ENCODE measurements around the gene FRS3. TPM values are rescaled to one million over a fixed set of nuclear protein-coding genes. Genes with fewer than 3 reads are reported as not detected.

FRS3 gene
- total and polyA plus RNA-seq, 9 of the 15 experiments (the other 6 are each of a cell fraction or from before 2014, with no cell fraction given) = 0.03 to 3.7 (median 1.6) TPM

DNA sequence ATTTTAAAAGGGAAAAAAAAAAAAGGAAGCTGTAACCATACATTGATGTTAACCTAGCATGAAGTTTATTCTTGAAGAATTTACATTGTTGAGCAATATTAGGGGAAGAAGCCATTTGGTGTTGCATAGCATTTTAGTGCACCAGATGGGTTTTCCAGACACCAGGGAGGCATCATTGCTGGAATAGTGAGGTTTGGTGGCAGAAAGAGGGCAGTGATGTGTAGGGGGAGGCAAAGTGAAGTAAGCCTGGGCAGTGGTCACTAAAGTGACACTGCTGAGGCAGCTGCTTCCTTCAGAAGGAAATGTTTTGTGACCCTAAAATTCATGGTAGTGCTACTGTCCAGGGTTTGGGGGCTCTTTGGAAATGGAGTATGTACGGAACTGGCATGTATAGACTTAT, 10.3 kb upstream of the FRS3 start:
- H4K20me1 ChIP-seq (replicated peaks; ENCODE audit: control insufficient read depth, insufficient read depth, low read length) = peaks cover 5% of the 10 kb centered on the region; the same call in 1 of the 2 replicates
- no peaks in the 10 kb centered on the region for H3K27me3 ChIP-seq (ENCODE audit: control insufficient read depth in 2 of 2, insufficient read depth in 2 of 2, low read length in 2 of 2)
- peak overlapping the region; percentile 2 to 5; a peak in 1 of 4 replicates for H3K9ac ChIP-seq (ENCODE audit: insufficient read depth in 1 of 2, low read depth in 2 of 2, low read length in 2 of 2)
- peaks cover 48% of the 10 kb centered on the region for H3K79me2 ChIP-seq (ENCODE audit: control insufficient read depth, insufficient read depth, low read length)
- peaks cover 24 to 26% of the 10 kb centered on the region in 2 experiments for H3K4me1 ChIP-seq (replicated peaks in 1 of 2; ENCODE audit: control insufficient read depth in 2 of 2, insufficient read depth in 2 of 2, low read length in 2 of 2)
- CTCF ChIA-PET (ENCODE audit: low intra/inter-chr PET ratio) = no interaction called here
- H3K4me2 ChIP-seq (ENCODE audit: insufficient read depth, low read length) = no peak overlapping the region
- ATAC-seq (no peak), FAIRE-seq (no peak), DNase-seq (ENCODE audit: extremely low read depth in 1 of 4, low spot score in 3 of 4) (no peak)
- no peak overlapping the region for H2AFZ ChIP-seq (ENCODE audit: low read depth, low read length)
- whole genome bisulfite sequencing (ENCODE audit: insufficient coverage, low coverage, missing lambda C conversion rate) = 92% methylated on average over 1 of the region's 1 CpG
- TF ChIP-seq, protein P1, sequence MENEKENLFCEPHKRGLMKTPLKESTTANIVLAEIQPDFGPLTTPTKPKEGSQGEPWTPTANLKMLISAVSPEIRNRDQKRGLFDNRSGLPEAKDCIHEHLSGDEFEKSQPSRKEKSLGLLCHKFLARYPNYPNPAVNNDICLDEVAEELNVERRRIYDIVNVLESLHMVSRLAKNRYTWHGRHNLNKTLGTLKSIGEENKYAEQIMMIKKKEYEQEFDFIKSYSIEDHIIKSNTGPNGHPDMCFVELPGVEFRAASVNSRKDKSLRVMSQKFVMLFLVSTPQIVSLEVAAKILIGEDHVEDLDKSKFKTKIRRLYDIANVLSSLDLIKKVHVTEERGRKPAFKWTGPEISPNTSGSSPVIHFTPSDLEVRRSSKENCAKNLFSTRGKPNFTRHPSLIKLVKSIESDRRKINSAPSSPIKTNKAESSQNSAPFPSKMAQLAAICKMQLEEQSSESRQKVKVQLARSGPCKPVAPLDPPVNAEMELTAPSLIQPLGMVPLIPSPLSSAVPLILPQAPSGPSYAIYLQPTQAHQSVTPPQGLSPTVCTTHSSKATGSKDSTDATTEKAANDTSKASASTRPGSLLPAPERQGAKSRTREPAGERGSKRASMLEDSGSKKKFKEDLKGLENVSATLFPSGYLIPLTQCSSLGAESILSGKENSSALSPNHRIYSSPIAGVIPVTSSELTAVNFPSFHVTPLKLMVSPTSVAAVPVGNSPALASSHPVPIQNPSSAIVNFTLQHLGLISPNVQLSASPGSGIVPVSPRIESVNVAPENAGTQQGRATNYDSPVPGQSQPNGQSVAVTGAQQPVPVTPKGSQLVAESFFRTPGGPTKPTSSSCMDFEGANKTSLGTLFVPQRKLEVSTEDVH (IDR thresholded peaks at IDR 0.05; ENCODE audit: low read depth, partially characterized antibody) = peak; percentile 6
- no peak for TF ChIP-seq CEBPG (CRISPR knock-in tag; IDR thresholded peaks at IDR 0.05)
- TF ChIP-seq CEBPG (tag; conservative IDR thresholded peaks at IDR 0.05 in 1 of 2, IDR thresholded peaks at IDR 0.05 in 1 of 2) = peak in 1 of 2 experiments; percentile 38; a peak in 1 of 4 replicates
- TF ChIP-seq CEBPB (tag; IDR thresholded peaks at IDR 0.05) = peak; percentile 50; the same call in 1 of the 2 replicates
- TF ChIP-seq, protein P2, sequence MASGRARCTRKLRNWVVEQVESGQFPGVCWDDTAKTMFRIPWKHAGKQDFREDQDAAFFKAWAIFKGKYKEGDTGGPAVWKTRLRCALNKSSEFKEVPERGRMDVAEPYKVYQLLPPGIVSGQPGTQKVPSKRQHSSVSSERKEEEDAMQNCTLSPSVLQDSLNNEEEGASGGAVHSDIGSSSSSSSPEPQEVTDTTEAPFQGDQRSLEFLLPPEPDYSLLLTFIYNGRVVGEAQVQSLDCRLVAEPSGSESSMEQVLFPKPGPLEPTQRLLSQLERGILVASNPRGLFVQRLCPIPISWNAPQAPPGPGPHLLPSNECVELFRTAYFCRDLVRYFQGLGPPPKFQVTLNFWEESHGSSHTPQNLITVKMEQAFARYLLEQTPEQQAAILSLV (tag; IDR thresholded peaks at IDR 0.05) = 0 out of 2 replicates have a peak, but pooled peaks have one; percentile 28
- TF ChIP-seq POLR2B (IDR thresholded peaks at IDR 0.05; ENCODE audit: low read depth, partially characterized antibody) = peak; percentile 20
- no peak for TF ChIP-seq HMG20A (CRISPR knock-in tag; conservative IDR thresholded peaks at IDR 0.05)
- TF ChIP-seq ZNF282 (CRISPR knock-in tag; IDR thresholded peaks at IDR 0.05) = no peak
- TF ChIP-seq, protein P3, sequence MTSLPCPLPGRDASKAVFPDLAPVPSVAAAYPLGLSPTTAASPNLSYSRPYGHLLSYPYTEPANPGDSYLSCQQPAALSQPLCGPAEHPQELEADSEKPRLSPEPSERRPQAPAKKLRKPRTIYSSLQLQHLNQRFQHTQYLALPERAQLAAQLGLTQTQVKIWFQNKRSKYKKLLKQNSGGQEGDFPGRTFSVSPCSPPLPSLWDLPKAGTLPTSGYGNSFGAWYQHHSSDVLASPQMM (CRISPR knock-in tag; IDR thresholded peaks at IDR 0.05) = no peak
- TF ChIP-seq SUPT5H (IDR thresholded peaks at IDR 0.05) = peak; percentile 73
- TF ChIP-seq POLR2AphosphoS5 (IDR thresholded peaks at IDR 0.05; ENCODE audit: control insufficient read depth, insufficient read depth, low read depth, low read length) = peak; percentile 51; the same call in 1 of the 2 replicates
- peak; percentile 64 for TF ChIP-seq POLR2A (conservative IDR thresholded peaks at IDR 0.05)
- BruUV-seq (replicated peaks) = no TSS peak
- POLR2A ChIA-PET = interaction anchor here (0.6 to 7.1 kb wide), 7 partner anchors 10 to 368 kb away, joined by 3 to 37 read pairs (median 3); no protein-coding TSS in a partner anchor
- in situ Hi-C loops (cut with MboI) = no loop called here
- no peaks in the 10 kb centered on the region for H3K9me3 ChIP-seq (replicated peaks; ENCODE audit: control insufficient read depth, insufficient read depth, low read depth, low read length)
- H3K4me3 ChIP-seq = no peak overlapping the region
- peaks cover 47% of the 10 kb centered on the region for H3K36me3 ChIP-seq (ENCODE audit: control insufficient read depth, insufficient read depth, low read length)
- H3K9me1 ChIP-seq (ENCODE audit: control insufficient read depth, insufficient read depth, low read length) = no peaks in the 10 kb centered on the region
- H3K27ac ChIP-seq (ENCODE audit: extremely low read depth, low read depth, low read length) = no peak overlapping the region; the same call in 2 of the 3 replicates
- intact Hi-C loops (cut with micrococcal nuclease) = no loop called here

Measured in K562 (cell line).